C4-2B (cell line): Measurements from ENCODE around the gene DET1.
"Not testable (repeated sequence)": the region's sequence is repeated elsewhere in the genome, so short reads cannot be mapped to it uniquely, and the experiment has no call there.

Source experiments
- H3K27ac ChIP-seq: fragments of 450-650 bp; 2 replicates; pipeline ENCODE4 v1.5.1; 2017
- ZFX ChIP-seq: fragments of 450-650 bp; IDR thresholded peaks from 2 replicates; pipeline ENCODE4 v1.6.1; 2017
- TF ChIP-seq, protein P1 (sequence below): fragments of 450-650 bp; conservative IDR thresholded peaks from 2 replicates; pipeline ENCODE4 v1.5.1; 2017; ENCODE audit warnings: mild to moderate bottlenecking

The DET1 gene

GRCh38 chr15:88543065-88543776, 3.3 kb downstream of the DET1 start:
- TF ChIP-seq, protein P1, sequence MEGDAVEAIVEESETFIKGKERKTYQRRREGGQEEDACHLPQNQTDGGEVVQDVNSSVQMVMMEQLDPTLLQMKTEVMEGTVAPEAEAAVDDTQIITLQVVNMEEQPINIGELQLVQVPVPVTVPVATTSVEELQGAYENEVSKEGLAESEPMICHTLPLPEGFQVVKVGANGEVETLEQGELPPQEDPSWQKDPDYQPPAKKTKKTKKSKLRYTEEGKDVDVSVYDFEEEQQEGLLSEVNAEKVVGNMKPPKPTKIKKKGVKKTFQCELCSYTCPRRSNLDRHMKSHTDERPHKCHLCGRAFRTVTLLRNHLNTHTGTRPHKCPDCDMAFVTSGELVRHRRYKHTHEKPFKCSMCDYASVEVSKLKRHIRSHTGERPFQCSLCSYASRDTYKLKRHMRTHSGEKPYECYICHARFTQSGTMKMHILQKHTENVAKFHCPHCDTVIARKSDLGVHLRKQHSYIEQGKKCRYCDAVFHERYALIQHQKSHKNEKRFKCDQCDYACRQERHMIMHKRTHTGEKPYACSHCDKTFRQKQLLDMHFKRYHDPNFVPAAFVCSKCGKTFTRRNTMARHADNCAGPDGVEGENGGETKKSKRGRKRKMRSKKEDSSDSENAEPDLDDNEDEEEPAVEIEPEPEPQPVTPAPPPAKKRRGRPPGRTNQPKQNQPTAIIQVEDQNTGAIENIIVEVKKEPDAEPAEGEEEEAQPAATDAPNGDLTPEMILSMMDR: no peak
- TF ChIP-seq ZFX: no peak
- no peak overlapping the region for H3K27ac ChIP-seq

GRCh38 chr15:88542342-88542733, 4.1 kb downstream of the DET1 start:
- H3K27ac ChIP-seq: no peak overlapping the region
- no peak for TF ChIP-seq ZFX
- TF ChIP-seq, protein P1: no peak

DNA sequence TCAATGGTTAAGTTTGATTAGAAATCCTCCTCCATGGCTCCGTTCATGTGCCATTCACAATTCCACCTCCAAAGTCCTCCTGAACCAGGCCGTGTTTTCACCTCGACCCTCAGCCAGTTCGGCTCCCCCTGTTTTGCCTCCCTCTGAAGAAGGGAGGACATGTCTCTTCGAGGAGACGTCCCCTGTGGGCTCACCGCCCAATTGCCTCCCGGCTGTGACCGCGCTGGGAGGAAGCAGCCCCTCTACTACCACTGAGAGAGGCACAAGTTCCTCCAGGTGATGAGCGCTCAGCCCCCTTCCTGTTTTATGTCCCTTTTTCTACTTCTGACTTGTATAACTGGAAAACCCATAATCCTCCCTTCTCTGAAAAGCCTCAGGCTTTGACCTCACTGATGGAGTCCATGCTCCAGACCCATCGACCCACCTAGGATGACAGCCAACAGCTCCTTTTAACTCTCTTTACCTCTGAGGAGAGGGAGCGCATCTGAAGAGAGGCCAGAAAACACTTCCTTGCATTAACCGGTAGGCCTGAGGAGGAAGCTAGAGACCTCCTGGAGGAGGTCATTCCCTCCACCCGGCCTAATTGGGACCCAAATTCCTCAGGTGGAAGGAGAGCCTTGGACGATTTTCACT, 4.7 kb downstream of the DET1 start:
- no peak overlapping the region for H3K27ac ChIP-seq
- TF ChIP-seq, protein P1: no peak
- TF ChIP-seq ZFX: no peak

- H3K27ac ChIP-seq: not testable (repeated sequence)
These were observed 5.4 kb downstream of the DET1 start for GRCh38 chr15:88541111-88541510.

DNA sequence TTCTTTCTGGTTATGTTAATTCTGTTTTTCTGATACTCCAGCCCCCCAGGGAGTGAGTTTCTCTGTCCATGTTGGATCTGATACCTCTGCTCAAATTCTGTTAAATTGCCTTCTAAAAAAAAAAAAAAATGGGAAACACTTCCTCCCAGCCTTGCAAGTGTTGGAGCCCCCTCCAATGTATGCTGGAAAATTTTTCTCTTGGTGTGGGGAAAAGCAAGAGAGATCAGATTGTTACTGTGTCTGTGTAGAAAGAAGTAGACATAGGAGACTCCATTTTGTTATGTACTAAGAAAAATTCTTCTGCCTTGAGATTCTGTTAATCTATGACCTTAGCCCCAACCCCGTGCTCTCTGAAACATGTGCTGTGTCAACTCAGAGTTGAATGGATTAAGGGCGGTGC, 6.1 kb downstream of the DET1 start:
- not testable (repeated sequence) for H3K27ac ChIP-seq

DNA sequence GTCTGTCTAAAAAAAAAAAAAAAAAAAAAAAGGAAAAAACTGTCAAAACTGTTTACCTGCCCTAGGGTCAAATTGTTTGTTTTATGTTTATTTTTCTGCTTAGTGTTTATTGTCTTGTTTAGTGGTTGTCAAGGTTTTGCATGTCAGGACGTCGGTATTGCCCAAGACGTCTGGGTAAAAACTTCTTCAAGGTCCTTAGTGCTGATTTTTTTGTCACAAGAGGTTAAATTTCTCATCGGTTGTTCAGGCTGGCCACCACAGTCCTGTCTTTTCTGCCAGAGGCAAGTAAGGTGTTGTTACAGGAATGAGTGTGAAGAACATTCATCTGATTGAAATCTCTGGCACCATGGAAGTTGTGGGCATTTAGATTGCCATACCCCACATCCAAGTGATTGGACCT, 7.0 kb downstream of the DET1 start:
- TF ChIP-seq, protein P1: no peak
- no peak for TF ChIP-seq ZFX
- no peak overlapping the region for H3K27ac ChIP-seq

- H3K27ac ChIP-seq: no peak overlapping the region
- TF ChIP-seq, protein P1: no peak
- no peak for TF ChIP-seq ZFX
These were observed 7.5 kb downstream of the DET1 start for GRCh38 chr15:88538972-88539371.

GRCh38 chr15:88537591-88538317, 8.7 kb downstream of the DET1 start:
- no peak overlapping the region for H3K27ac ChIP-seq
- no peak for TF ChIP-seq ZFX
- TF ChIP-seq, protein P1: no peak
